ENCODE results near the gene GAS2.

GRCh38 chr11:22860241-22860640 lies 193.8 kb downstream of the GAS2 start, which contains the start of gene CCDC179:
- no peak for TF ChIP-seq CTCF (IDR thresholded peaks at IDR 0.05)
- no peak for TF ChIP-seq POLR2A (IDR thresholded peaks at IDR 0.05)

Data from testis (tissue), 2 donors.